Glutamatergic neuron (in vitro differentiated cells): ENCODE measurements around the gene PRKAG2. TPM values are rescaled to one million over a fixed set of nuclear protein-coding genes. Genes with fewer than 3 reads are reported as not detected.

Experiments
- DNase-seq: peaks from one replicate; pipeline ENCODE4 v3.0.0; 2022
- H3K27ac Mint-ChIP-seq: one replicate; pipeline ENCODE4 v1.8.0; 2020; ENCODE audit warnings: mild to moderate bottlenecking, mixed read lengths, inconsistent platforms; ENCODE audit not compliant: unreplicated experiment
- H3K27me3 Mint-ChIP-seq: one replicate; pipeline ENCODE4 v1.8.0; 2020; ENCODE audit warnings: mild to moderate bottlenecking, moderate library complexity, mixed read lengths, inconsistent platforms; ENCODE audit not compliant: unreplicated experiment
- H3K36me3 Mint-ChIP-seq: one replicate; pipeline ENCODE4 v1.8.0; 2020; ENCODE audit warnings: mild to moderate bottlenecking, mixed read lengths, inconsistent platforms; ENCODE audit not compliant: unreplicated experiment
- H3K4me1 Mint-ChIP-seq: one replicate; pipeline ENCODE4 v1.8.0; 2020; ENCODE audit warnings: mild to moderate bottlenecking, low read depth, mixed read lengths, inconsistent platforms; ENCODE audit not compliant: unreplicated experiment
- H3K4me3 Mint-ChIP-seq: one replicate; pipeline ENCODE4 v1.8.0; 2020; ENCODE audit warnings: mild to moderate bottlenecking, mixed read lengths, inconsistent platforms; ENCODE audit not compliant: unreplicated experiment
- H3K9me3 Mint-ChIP-seq: one replicate; pipeline ENCODE4 v1.8.0; 2020; ENCODE audit warnings: mild to moderate bottlenecking, moderate library complexity, mixed read lengths, inconsistent platforms; ENCODE audit not compliant: unreplicated experiment
- CTCF ChIP-seq: fragments of 200-600 bp; sonication (generic); IDR thresholded peaks from one replicate; pipeline ENCODE4 v1.5.0; 2021; ENCODE audit not compliant: partially characterized antibody, unreplicated experiment
- total RNA-seq: library from RNA; stranded (reverse); fragmentation: NEBNext Ultra II Directional; extraction: Animal tissue kit (Norgen Biotek cat#: 25700); gene quantifications from one replicate; pipeline ENCODE4 v1.2.1, GENCODE V29; 2021; ENCODE audit not compliant: unreplicated experiment

PRKAG2 gene
- total RNA-seq, 1 donor from 2014 or later: 24.7 TPM

GRCh38 chr7:151626422-151627115, 250.3 kb downstream of the PRKAG2 start:
- no peak for TF ChIP-seq CTCF
- Mint-ChIP-seq H3K27me3 (peaks cover 8% of the 10 kb centered on the region), H3K9me3 (peaks cover 3% of the 10 kb centered on the region), H3K4me1 (peaks cover 3% of the 10 kb centered on the region), H3K4me3 (no peak overlapping the region), H3K36me3 (no peaks in the 10 kb centered on the region), H3K27ac (no peak overlapping the region)
- DNase-seq: no peak

GRCh38 chr7:151625606-151626005, 251.3 kb downstream of the PRKAG2 start:
- DNase-seq: no peak
- no peaks in the 10 kb centered on the region for H3K36me3 Mint-ChIP-seq
- H3K27ac Mint-ChIP-seq: no peak overlapping the region
- H3K9me3 Mint-ChIP-seq: peaks cover 3% of the 10 kb centered on the region
- H3K4me3 Mint-ChIP-seq: no peak overlapping the region
- TF ChIP-seq CTCF: no peak
- peaks cover 3% of the 10 kb centered on the region for H3K4me1 Mint-ChIP-seq
- peaks cover 4% of the 10 kb centered on the region for H3K27me3 Mint-ChIP-seq

DNA sequence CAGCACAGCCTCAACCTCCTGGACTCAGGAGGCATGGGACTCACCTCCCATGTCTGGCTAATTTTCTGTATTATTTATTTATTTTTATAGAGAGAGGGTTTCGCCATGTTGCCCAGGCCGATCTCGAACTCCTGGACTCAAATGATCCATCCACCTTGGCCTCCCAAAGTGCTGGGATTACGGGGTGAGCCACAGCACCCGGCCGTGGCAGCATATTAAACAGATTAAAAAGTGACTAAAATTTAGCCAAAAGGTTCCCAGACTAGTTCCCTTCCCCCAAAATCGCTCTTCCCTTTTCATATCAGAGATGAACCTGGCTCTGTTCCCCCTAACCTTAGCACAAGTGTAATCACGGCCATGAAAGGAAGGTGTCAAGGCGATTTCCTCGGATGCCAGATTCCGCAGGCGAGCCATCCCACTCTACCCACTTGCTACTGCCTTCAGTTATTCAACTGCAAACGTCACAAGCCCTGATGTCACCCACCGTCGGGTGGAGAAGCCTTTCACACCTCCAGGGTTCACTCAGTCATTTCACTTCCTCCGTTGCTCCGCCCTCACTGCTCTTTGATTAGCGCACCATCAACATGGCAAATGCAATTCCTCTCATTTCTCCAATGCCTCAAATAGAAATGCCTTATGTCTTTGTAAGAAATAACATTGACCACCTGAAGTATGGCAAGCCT, 252.5 kb downstream of the PRKAG2 start:
- no peak for DNase-seq
- Mint-ChIP-seq H3K27ac (no peak overlapping the region), H3K4me1 (peaks cover 3% of the 10 kb centered on the region), H3K9me3 (peaks cover 3% of the 10 kb centered on the region), H3K27me3 (peaks cover 4% of the 10 kb centered on the region), H3K4me3 (no peak overlapping the region), H3K36me3 (no peaks in the 10 kb centered on the region)
- TF ChIP-seq CTCF: no peak

DNA sequence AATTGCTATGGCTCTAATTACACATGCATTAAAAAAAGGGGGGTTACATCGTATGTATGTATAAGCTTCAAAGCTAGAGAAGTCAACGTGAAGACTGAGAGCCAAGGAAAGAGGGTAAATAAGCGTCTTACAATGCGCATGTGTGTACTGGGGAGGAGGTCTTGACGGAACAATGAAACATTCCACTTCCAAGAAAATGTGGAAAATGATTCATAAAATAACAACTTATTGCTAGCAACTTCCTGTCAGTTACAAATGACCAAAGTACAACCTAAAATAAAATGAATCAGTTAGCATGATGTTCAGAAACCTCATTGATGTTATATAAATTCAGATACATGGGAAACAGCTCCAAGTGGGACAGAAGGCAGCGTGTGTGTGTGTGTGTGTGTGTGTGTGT, 253.1 kb downstream of the PRKAG2 start:
- DNase-seq: no peak
- peaks cover 4% of the 10 kb centered on the region for H3K27me3 Mint-ChIP-seq
- peaks cover 2% of the 10 kb centered on the region for H3K4me1 Mint-ChIP-seq
- H3K27ac Mint-ChIP-seq: no peak overlapping the region
- no peak for TF ChIP-seq CTCF
- no peak overlapping the region for H3K4me3 Mint-ChIP-seq
- no peaks in the 10 kb centered on the region for H3K36me3 Mint-ChIP-seq
- peaks cover 3% of the 10 kb centered on the region for H3K9me3 Mint-ChIP-seq

GRCh38 chr7:151621961-151622360, 255.0 kb downstream of the PRKAG2 start:
- no peak overlapping the region for H3K4me3 Mint-ChIP-seq
- no peak overlapping the region for H3K27ac Mint-ChIP-seq
- DNase-seq: no peak
- no peaks in the 10 kb centered on the region for H3K4me1 Mint-ChIP-seq
- peaks cover 2% of the 10 kb centered on the region for H3K27me3 Mint-ChIP-seq
- no peaks in the 10 kb centered on the region for H3K36me3 Mint-ChIP-seq
- H3K9me3 Mint-ChIP-seq: peaks cover 3% of the 10 kb centered on the region
- no peak for TF ChIP-seq CTCF
